KMS-11 (cell line): Measurements from ENCODE around the gene ATG13.

Experiments used
- H2AFZ ChIP-seq: fragments of 200-600 bp; sonication (generic); 2 replicates; pipeline ENCODE4 v1.6.1; 2016; ENCODE audit warnings: antibody characterized with exemption, mixed run types, low read depth
- H3K27ac ChIP-seq: fragments of 200-600 bp; sonication (generic); 2 replicates; pipeline ENCODE4 v1.6.1; 2016; ENCODE audit warnings: mild to moderate bottlenecking, mixed run types
- H3K27me3 ChIP-seq: fragments of 200-600 bp; sonication (generic); 2 replicates; pipeline ENCODE4 v1.6.1; 2017; ENCODE audit warnings: mild to moderate bottlenecking, low read depth, mixed run types, moderate library complexity; ENCODE audit not compliant: insufficient read depth
- H3K36me3 ChIP-seq: fragments of 200-600 bp; sonication (generic); 2 replicates; pipeline ENCODE4 v1.6.1; 2017; ENCODE audit warnings: mild to moderate bottlenecking, mixed run types; ENCODE audit not compliant: insufficient read depth
- H3K4me1 ChIP-seq: fragments of 200-600 bp; sonication (generic); 2 replicates; pipeline ENCODE4 v1.6.1; 2016; ENCODE audit warnings: mild to moderate bottlenecking, low read depth, mixed run types; ENCODE audit not compliant: poor library complexity, severe bottlenecking
- H3K4me2 ChIP-seq: fragments of 200-600 bp; sonication (generic); 2 replicates; pipeline ENCODE4 v1.7.0; 2016; ENCODE audit warnings: mild to moderate bottlenecking, mixed run types
- H3K4me3 ChIP-seq: fragments of 200-600 bp; sonication (generic); IDR thresholded peaks from 2 replicates; pipeline ENCODE4 v1.6.1; 2017; ENCODE audit warnings: low read depth, low read length, mixed read lengths; ENCODE audit not compliant: insufficient read depth
- H3K79me2 ChIP-seq: fragments of 200-600 bp; sonication (generic); 2 replicates; pipeline ENCODE4 v1.6.1; 2016; ENCODE audit warnings: low read depth, mixed run types; ENCODE audit not compliant: insufficient read depth
- H3K9ac ChIP-seq: fragments of 200-600 bp; sonication (generic); 2 replicates; pipeline ENCODE4 v1.6.1; 2016; ENCODE audit warnings: mild to moderate bottlenecking, mixed run types
- H4K20me1 ChIP-seq: fragments of 200-600 bp; sonication (generic); 2 replicates; pipeline ENCODE4 v1.6.1; 2016; ENCODE audit warnings: mild to moderate bottlenecking, mixed run types; ENCODE audit not compliant: insufficient read depth
- TF ChIP-seq, protein P1 (sequence below): fragments of 200-600 bp; sonication (generic); conservative IDR thresholded peaks from 2 replicates; pipeline ENCODE4 v1.6.1; 2017; ENCODE audit warnings: low read depth, mild to moderate bottlenecking, antibody characterized with exemption, low read length, moderate library complexity, mixed read lengths

ATG13 gene

DNA sequence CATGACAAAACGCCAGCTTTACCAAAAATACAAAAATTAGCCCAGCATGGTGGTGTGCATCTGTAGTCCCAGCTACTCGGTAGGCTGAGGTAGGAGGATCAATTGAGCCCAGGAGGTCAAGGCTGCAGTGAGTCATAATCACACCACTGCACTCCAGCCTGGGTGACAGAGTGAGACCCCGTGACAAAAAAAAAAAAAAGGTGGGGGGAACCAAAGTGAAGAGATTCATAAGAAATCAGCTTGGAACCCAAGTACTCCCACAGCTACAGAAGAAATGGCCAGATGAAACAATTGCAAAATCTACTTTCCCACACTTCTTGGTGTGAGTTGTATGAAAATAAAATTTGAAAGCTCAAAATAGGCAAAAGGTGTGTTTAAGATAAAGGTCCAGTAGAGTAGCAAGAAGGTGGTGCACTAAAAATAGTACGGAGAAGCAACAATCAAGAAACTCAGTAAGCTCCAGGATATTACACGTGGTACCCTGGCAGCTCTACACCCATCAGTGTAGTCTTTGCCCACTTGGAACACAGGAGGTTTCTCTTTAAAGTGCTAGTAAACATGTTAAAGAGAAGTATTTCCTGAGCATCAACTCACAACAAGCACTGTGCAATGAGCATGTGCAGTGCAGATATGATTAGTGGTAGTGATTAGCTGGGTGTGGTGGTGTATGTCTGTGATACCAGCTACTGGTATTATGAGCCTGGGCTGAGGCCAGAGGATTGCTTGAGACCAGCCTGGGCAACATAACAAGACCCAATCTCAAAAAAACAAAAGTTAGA lies 5.6 kb upstream of the ATG13 start:
- no peak overlapping the region for H2AFZ ChIP-seq
- no peak overlapping the region for H3K4me2 ChIP-seq
- H3K27ac ChIP-seq, result no peak overlapping the region

DNA sequence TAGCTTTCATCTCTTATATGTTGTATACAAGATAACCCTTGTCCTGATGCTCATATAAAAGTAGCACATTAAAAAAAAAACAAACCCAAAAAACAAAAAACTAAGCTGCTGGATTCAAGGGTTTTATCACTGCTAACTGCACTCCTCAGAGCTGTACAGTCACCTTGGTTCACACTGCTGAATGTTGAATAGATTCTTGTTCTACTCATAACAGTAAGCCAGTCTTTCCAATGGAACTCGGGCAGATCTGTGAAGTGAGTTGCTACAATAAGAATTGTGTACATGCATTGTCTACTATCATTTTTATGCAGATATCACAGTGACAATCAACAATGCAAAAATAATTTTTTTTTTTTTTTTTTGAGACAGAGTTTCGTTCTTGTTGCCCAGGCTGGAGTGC lies 5.0 kb upstream of the ATG13 start:
- H3K4me3 ChIP-seq, result no peak overlapping the region
- TF ChIP-seq, protein P1, sequence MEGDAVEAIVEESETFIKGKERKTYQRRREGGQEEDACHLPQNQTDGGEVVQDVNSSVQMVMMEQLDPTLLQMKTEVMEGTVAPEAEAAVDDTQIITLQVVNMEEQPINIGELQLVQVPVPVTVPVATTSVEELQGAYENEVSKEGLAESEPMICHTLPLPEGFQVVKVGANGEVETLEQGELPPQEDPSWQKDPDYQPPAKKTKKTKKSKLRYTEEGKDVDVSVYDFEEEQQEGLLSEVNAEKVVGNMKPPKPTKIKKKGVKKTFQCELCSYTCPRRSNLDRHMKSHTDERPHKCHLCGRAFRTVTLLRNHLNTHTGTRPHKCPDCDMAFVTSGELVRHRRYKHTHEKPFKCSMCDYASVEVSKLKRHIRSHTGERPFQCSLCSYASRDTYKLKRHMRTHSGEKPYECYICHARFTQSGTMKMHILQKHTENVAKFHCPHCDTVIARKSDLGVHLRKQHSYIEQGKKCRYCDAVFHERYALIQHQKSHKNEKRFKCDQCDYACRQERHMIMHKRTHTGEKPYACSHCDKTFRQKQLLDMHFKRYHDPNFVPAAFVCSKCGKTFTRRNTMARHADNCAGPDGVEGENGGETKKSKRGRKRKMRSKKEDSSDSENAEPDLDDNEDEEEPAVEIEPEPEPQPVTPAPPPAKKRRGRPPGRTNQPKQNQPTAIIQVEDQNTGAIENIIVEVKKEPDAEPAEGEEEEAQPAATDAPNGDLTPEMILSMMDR, result no peak
- no peaks in the 10 kb centered on the region for H4K20me1 ChIP-seq
- H3K36me3 ChIP-seq, result no peaks in the 10 kb centered on the region
- no peak overlapping the region for H2AFZ ChIP-seq
- no peak overlapping the region for H3K9ac ChIP-seq
- H3K4me1 ChIP-seq, result peaks cover 6% of the 10 kb centered on the region
- H3K79me2 ChIP-seq, result no peaks in the 10 kb centered on the region
- no peak overlapping the region for H3K27ac ChIP-seq
- no peaks in the 10 kb centered on the region for H3K27me3 ChIP-seq
- H3K4me2 ChIP-seq, result no peak overlapping the region

More for the DNA sequence above, 5.6 kb upstream of the ATG13 start:
- Histone ChIP-seq H3K27me3 (no peaks in the 10 kb centered on the region), H3K4me1 (peaks cover 6% of the 10 kb centered on the region), H3K9ac (no peak overlapping the region), H3K4me3 (no peak overlapping the region), H3K79me2 (no peaks in the 10 kb centered on the region), H4K20me1 (no peaks in the 10 kb centered on the region), H3K36me3 (no peaks in the 10 kb centered on the region)
- TF ChIP-seq, protein P1, result no peak

DNA sequence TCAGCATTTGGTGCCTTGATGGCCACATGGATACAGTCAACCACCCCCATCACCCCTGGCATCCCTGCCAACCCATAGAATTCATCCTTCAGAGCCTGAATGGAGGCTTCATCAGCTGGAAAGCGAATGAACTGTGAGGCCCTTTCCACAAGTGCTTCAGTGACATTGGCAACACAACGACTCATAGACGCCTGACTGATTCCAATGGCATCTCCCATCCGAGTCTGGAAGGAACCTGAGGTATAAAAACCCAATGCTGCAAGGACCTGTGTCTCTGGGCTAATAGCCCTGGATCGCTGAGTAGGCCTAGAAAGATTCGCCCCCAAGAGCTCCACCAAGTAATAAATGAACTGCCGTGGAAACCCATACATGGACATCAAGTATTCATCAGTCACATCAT lies 1.6 kb upstream of the ATG13 start:
- peaks cover 29% of the 10 kb centered on the region; the same call in 1 of the 2 replicates for H3K79me2 ChIP-seq

DNA sequence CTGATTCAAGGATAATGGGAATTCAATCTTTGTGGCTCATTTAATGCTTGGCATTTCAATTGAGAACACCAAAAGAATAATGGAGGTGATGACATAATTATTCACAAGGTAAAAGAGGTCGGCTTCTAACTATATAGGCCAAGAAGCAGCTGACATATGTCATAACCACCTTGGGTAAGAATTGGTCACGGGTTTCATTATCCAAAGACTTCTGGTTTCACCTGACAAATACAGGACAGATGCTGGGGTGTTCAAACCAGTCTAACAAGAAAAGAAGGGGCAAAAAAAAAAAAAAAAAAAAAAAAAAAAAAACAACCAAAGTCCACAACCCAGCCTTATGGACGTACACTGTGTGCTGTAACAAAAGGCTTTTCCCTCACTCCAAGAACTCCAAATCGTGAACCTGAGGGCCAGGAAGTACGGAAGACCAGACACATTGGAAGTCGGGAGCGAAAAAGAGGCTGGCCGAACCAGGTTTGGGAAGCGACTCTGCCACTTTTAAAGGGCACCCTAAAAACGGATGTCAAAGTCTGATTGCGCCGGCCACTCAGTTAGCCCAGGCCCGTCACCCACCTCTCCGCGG lies 711 bp upstream of the ATG13 start:
- Histone ChIP-seq H3K4me2 (peak overlapping the region; percentile 86), H3K36me3 (no peaks in the 10 kb centered on the region), H3K9ac (peak overlapping the region; percentile 92), H2AFZ (peak overlapping the region; percentile 76), H4K20me1 (no peaks in the 10 kb centered on the region), H3K27me3 (no peaks in the 10 kb centered on the region), H3K4me1 (peaks cover 25% of the 10 kb centered on the region), H3K79me2 (peaks cover 38% of the 10 kb centered on the region; the same call in 1 of the 2 replicates), H3K27ac (peak overlapping the region; percentile 88), H3K4me3 (no peak overlapping the region)
- TF ChIP-seq, protein P1, result no peak

More for the DNA sequence above, 1.6 kb upstream of the ATG13 start:
- Histone ChIP-seq H3K9ac (no peak overlapping the region), H4K20me1 (no peaks in the 10 kb centered on the region), H3K36me3 (no peaks in the 10 kb centered on the region), H3K4me1 (peaks cover 23% of the 10 kb centered on the region), H3K4me3 (no peak overlapping the region), H2AFZ (no peak overlapping the region), H3K27ac (no peak overlapping the region), H3K27me3 (no peaks in the 10 kb centered on the region), H3K4me2 (no peak overlapping the region)
- TF ChIP-seq, protein P1, result no peak
